ENCODE data around the gene SORD.
"Not testable (repeated sequence)": the region's sequence is repeated elsewhere in the genome, so short reads cannot be mapped to it uniquely, and the experiment has no call there.

Gene SORD

GRCh38 chr15:45100884-45101625 lies 78.1 kb downstream of the SORD start:
- peak; percentile 1 for DNase-seq

GRCh38 chr15:45101749-45102148 lies 78.8 kb downstream of the SORD start:
- peak; percentile 4 for DNase-seq

GRCh38 chr15:45102226-45102625 lies 79.2 kb downstream of the SORD start:
- no peak for DNase-seq

GRCh38 chr15:45104170-45104569 lies 81.2 kb downstream of the SORD start:
- not testable (repeated sequence) for DNase-seq

- DNase-seq: no peak
Measured at GRCh38 chr15:45105586-45105985, 82.6 kb downstream of the SORD start.

GRCh38 chr15:45106002-45106790 lies 83.2 kb downstream of the SORD start:
- peak; percentile 4 for DNase-seq

GRCh38 chr15:45107941-45108630 lies 85.1 kb downstream of the SORD start:
- peak; percentile 7 for DNase-seq

GRCh38 chr15:45110256-45110820 lies 87.3 kb downstream of the SORD start:
- DNase-seq: no peak

GRCh38 chr15:45111390-45112142 lies 88.6 kb downstream of the SORD start:
- DNase-seq: no peak

GRCh38 chr15:45112143-45112590 lies 89.2 kb downstream of the SORD start:
- no peak for DNase-seq

GRCh38 chr15:45112591-45113379 lies 89.8 kb downstream of the SORD start:
- no peak for DNase-seq

GRCh38 chr15:45113380-45113990 lies 90.5 kb downstream of the SORD start:
- no peak for DNase-seq

- no peak for DNase-seq
Measured at GRCh38 chr15:45114076-45114750, 91.2 kb downstream of the SORD start, which contains the start of the genes DUOX2 and DUOXA2. Gene DUOX2, minus strand, starts transcription at chr15:45114172. Its CDS starts 761 bp downstream, at chr15:45113411. Gene DUOXA2, plus strand, starts transcription at chr15:45114326. Its CDS starts 280 bp downstream, at chr15:45114606.

GRCh38 chr15:45114751-45115085 lies 91.7 kb downstream of the SORD start:
- DNase-seq: no peak

- no peak for DNase-seq
Measured at GRCh38 chr15:45115312-45115820, 92.4 kb downstream of the SORD start.

GRCh38 chr15:45116006-45116481 lies 93.0 kb downstream of the SORD start:
- DNase-seq: no peak

GRCh38 chr15:45116482-45117307 lies 93.7 kb downstream of the SORD start:
- no peak for DNase-seq

- DNase-seq: no peak
Measured at GRCh38 chr15:45117308-45118130, 94.5 kb downstream of the SORD start.

Data from right hindlimb (tissue), 1 donor.